HL-60 (cell line): Measurements from ENCODE around the gene SP110.

Source experiments
- DNase-seq, 2 experiments: peaks; one replicate each; pipeline ENCODE4 v3.0.0-alpha.2; 2010 to 2020; ENCODE audit warnings: low read depth in 1 of 2, low spot score in 1 of 2
- H3K27ac ChIP-seq: fragments of 250-450 bp; sonication (Bioruptor Pico); replicated peaks from 2 replicates; pipeline ENCODE4 v1.5.1; 2020; ENCODE audit warnings: mild to moderate bottlenecking, moderate library complexity
- H3K27me3 ChIP-seq: fragments of 250-450 bp; sonication (Bioruptor Pico); 2 replicates; pipeline ENCODE4 v1.5.1; 2021; ENCODE audit warnings: mild to moderate bottlenecking, moderate library complexity; ENCODE audit not compliant: insufficient read depth, poor library complexity, severe bottlenecking
- H3K4me3 ChIP-seq: replicated peaks from 2 replicates; pipeline ENCODE4 v1.5.1; 2011; ENCODE audit warnings: mild to moderate bottlenecking, control low read depth, low read length; ENCODE audit not compliant: insufficient read depth
- GABPA ChIP-seq: IDR thresholded peaks from 2 replicates; pipeline ENCODE4 v1.6.1; 2012; ENCODE audit warnings: low read depth
- POLR2AphosphoS5 ChIP-seq: IDR thresholded peaks from 2 replicates; pipeline ENCODE4 v1.6.1; 2012; ENCODE audit warnings: low read depth
- SPI1 ChIP-seq: IDR thresholded peaks from 2 replicates; pipeline ENCODE4 v1.6.1; 2012; ENCODE audit warnings: low read depth, mild to moderate bottlenecking, borderline replicate concordance
- TF ChIP-seq, protein P1 (sequence below): IDR thresholded peaks from 2 replicates; pipeline ENCODE4 v1.6.1; 2012; ENCODE audit warnings: low read depth; ENCODE audit not compliant: insufficient replicate concordance
- TF ChIP-seq, protein P2 (sequence below): IDR thresholded peaks from one replicate; pipeline ENCODE4 v1.5.1; 2011; ENCODE audit warnings: low read length, control low read depth, inconsistent platforms; ENCODE audit not compliant: insufficient read depth

SP110 gene

DNA sequence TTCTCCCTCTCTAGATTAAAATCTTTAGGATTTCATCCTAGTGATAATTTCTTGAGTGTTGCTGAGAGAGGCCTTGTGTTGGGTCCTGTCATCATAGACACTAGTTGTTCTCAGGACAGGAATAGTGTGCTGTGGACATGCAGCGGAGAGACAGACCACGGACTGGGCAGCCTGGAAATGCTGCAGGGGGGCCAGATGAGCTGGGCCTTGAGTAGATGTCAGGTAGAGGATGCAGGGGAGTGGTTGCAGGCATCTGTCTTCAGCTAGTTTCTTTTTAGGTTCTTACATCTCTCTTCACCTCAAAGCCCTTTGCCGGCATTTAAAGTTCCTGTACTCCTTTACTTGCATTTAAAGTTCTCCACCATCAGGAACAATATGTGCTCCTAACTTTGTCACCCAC, 42.8 kb downstream of the SP110 start:
- DNase-seq: no peak
- Histone ChIP-seq H3K4me3 (no peak overlapping the region), H3K27ac (no peak overlapping the region), H3K27me3 (no peaks in the 10 kb centered on the region)
- TF ChIP-seq, protein P1, sequence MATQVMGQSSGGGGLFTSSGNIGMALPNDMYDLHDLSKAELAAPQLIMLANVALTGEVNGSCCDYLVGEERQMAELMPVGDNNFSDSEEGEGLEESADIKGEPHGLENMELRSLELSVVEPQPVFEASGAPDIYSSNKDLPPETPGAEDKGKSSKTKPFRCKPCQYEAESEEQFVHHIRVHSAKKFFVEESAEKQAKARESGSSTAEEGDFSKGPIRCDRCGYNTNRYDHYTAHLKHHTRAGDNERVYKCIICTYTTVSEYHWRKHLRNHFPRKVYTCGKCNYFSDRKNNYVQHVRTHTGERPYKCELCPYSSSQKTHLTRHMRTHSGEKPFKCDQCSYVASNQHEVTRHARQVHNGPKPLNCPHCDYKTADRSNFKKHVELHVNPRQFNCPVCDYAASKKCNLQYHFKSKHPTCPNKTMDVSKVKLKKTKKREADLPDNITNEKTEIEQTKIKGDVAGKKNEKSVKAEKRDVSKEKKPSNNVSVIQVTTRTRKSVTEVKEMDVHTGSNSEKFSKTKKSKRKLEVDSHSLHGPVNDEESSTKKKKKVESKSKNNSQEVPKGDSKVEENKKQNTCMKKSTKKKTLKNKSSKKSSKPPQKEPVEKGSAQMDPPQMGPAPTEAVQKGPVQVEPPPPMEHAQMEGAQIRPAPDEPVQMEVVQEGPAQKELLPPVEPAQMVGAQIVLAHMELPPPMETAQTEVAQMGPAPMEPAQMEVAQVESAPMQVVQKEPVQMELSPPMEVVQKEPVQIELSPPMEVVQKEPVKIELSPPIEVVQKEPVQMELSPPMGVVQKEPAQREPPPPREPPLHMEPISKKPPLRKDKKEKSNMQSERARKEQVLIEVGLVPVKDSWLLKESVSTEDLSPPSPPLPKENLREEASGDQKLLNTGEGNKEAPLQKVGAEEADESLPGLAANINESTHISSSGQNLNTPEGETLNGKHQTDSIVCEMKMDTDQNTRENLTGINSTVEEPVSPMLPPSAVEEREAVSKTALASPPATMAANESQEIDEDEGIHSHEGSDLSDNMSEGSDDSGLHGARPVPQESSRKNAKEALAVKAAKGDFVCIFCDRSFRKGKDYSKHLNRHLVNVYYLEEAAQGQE: no peak
- no peak for TF ChIP-seq SPI1
- no peak for TF ChIP-seq POLR2AphosphoS5
- TF ChIP-seq, protein P2, sequence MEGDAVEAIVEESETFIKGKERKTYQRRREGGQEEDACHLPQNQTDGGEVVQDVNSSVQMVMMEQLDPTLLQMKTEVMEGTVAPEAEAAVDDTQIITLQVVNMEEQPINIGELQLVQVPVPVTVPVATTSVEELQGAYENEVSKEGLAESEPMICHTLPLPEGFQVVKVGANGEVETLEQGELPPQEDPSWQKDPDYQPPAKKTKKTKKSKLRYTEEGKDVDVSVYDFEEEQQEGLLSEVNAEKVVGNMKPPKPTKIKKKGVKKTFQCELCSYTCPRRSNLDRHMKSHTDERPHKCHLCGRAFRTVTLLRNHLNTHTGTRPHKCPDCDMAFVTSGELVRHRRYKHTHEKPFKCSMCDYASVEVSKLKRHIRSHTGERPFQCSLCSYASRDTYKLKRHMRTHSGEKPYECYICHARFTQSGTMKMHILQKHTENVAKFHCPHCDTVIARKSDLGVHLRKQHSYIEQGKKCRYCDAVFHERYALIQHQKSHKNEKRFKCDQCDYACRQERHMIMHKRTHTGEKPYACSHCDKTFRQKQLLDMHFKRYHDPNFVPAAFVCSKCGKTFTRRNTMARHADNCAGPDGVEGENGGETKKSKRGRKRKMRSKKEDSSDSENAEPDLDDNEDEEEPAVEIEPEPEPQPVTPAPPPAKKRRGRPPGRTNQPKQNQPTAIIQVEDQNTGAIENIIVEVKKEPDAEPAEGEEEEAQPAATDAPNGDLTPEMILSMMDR: no peak
- no peak for TF ChIP-seq GABPA

DNA sequence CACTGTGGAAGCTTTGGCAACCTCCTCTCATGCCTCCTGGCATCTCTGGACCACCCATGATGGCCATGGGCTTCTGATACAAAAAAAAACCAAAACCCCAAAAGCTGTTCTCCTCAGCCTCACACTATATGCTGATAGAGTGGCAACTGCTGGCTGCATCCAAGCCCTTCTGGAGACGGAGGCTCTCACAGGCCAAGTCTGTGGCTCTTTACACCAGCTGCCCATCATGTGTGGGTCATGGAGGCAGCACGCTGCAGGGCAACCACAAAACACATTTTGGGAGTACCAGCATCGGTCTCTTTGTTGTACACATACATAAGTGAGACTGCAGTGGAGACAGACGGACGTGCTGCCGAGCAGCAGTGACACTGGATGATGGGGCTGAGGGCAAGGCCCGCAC, 45.3 kb downstream of the SP110 start:
- H3K27me3 ChIP-seq: no peaks in the 10 kb centered on the region
- TF ChIP-seq, protein P1: no peak
- TF ChIP-seq SPI1: no peak
- TF ChIP-seq POLR2AphosphoS5: no peak
- TF ChIP-seq, protein P2: no peak
- no peak for TF ChIP-seq GABPA
- no peak overlapping the region for H3K27ac ChIP-seq
- H3K4me3 ChIP-seq: no peak overlapping the region
- no peak for DNase-seq

DNA sequence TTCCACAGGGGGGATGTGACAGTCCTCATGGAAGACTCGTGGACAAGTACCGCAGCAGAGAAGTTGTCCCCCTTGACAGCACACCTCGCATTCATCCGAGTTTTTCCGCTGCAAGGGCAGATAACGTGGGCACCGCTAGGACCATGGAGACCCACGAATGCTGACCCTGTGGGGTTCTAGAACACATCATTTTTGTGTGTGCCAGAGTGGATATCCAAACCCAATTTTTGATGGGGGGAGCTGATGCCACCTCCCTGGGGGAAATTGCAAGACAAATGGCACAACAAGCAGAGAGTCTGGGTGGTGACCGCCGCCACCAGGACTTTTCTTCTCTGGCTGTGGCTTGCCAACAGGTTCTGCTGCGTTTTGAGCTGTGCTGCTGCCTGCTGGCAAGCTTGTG, 46.9 kb downstream of the SP110 start:
- H3K4me3 ChIP-seq: no peak overlapping the region
- no peak for TF ChIP-seq SPI1
- TF ChIP-seq POLR2AphosphoS5: no peak
- TF ChIP-seq, protein P1: no peak
- no peak for DNase-seq

DNA sequence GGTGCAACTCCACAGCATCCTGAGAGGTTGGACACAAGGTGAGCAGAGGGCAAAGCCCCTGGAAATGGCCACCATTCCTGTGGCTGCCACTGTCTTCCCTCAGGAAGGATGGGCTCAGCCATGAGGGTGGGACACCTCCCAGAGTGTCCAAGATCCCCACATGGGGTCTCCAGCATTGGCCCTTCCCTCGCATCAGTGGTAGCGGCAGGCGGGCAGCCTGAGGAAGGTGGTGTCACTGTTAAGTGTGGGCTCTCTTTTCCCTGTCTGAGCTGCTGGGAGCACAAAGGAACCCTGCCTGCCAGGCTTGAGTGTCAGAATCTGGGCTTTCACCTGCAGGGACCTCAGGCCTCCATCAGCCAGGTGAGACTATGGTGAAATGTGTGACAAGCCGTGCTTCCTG, 47.6 kb downstream of the SP110 start:
- H3K4me3 ChIP-seq: no peak overlapping the region
- H3K27me3 ChIP-seq: no peaks in the 10 kb centered on the region
- TF ChIP-seq, protein P1: no peak
- TF ChIP-seq GABPA: no peak
- TF ChIP-seq, protein P2: no peak
- TF ChIP-seq POLR2AphosphoS5: no peak
- TF ChIP-seq SPI1: no peak
- no peak overlapping the region for H3K27ac ChIP-seq
- no peak for DNase-seq

More for the DNA sequence above, 46.9 kb downstream of the SP110 start:
- H3K27me3 ChIP-seq: no peaks in the 10 kb centered on the region
- no peak overlapping the region for H3K27ac ChIP-seq
